Natural killer cell treated with Interleukin-12 subunit alpha and Interleukin-12 subunit beta and Interleukin-15 and Interleukin-18, amount 100 ng/mL, for 72 hours (primary cell): ENCODE results near the gene HOXB9. TPM values are rescaled to one million over a fixed set of nuclear protein-coding genes. Genes with fewer than 3 reads are reported as not detected.

ENCODE experiments used
- ATAC-seq, 2 donors: fragments of 150-1000 bp; cut with Tn5 transposase in 1 of 2; sonication (Bioruptor Pico), chemical (Tn5 transposase) in 1 of 2; 2 replicates each; pipeline ENCODE4 v1.10.0; 2021
- DNase-seq: peaks from one replicate; pipeline ENCODE4 v3.0.0; 2022; ENCODE audit warnings: low spot score
- H3K27ac Mint-ChIP-seq, 2 donors: 1 replicate in 1 of 2; 2 replicates in 1 of 2; pipeline ENCODE4 v1.8.0; 2022; ENCODE audit warnings: mixed read lengths in 2 of 2, mild to moderate bottlenecking in 1 of 2, moderate library complexity in 1 of 2
- H3K27me3 Mint-ChIP-seq, 2 donors: 1 replicate in 1 of 2; 2 replicates in 1 of 2; pipeline ENCODE4 v1.8.0; 2022; ENCODE audit warnings: mixed read lengths in 2 of 2
- H3K36me3 Mint-ChIP-seq: one replicate; pipeline ENCODE4 v1.8.0; 2022; ENCODE audit warnings: mixed read lengths
- H3K4me1 Mint-ChIP-seq, 2 donors: 1 replicate in 1 of 2; 2 replicates in 1 of 2; pipeline ENCODE4 v1.8.0; 2022; ENCODE audit warnings: low read depth in 2 of 2, mixed read lengths in 2 of 2, mild to moderate bottlenecking in 1 of 2
- H3K4me3 Mint-ChIP-seq: one replicate; pipeline ENCODE4 v1.8.0; 2022; ENCODE audit warnings: mixed read lengths
- H3K9me3 Mint-ChIP-seq: 2 replicates; pipeline ENCODE4 v1.8.0; 2022; ENCODE audit warnings: mixed read lengths
- total RNA-seq, 2 donors: library from RNA; stranded (reverse); gene quantifications; one replicate each; pipeline ENCODE4 v1.2.3, GENCODE V29; 2022

The HOXB9 gene
- total RNA-seq, 2 donors from 2014 or later = 0.78 to 2.7 TPM

DNA sequence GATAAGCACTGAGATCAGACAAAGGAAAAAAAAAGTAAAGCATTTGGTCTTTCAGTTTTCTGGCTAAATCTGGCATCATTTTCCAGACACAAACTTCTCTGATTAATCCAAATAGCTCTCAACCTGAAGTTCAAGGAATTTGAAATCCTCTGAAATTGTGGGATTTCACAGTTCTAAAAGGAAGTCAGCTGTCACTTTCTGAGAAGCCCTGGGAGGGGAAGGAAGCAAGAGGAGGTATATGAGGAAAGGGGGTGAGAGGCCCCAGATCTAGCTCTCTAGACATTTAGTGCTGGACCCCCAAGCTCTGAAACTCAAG lies 17.5 kb upstream of the HOXB9 start:
- DNase-seq = no peak

DNA sequence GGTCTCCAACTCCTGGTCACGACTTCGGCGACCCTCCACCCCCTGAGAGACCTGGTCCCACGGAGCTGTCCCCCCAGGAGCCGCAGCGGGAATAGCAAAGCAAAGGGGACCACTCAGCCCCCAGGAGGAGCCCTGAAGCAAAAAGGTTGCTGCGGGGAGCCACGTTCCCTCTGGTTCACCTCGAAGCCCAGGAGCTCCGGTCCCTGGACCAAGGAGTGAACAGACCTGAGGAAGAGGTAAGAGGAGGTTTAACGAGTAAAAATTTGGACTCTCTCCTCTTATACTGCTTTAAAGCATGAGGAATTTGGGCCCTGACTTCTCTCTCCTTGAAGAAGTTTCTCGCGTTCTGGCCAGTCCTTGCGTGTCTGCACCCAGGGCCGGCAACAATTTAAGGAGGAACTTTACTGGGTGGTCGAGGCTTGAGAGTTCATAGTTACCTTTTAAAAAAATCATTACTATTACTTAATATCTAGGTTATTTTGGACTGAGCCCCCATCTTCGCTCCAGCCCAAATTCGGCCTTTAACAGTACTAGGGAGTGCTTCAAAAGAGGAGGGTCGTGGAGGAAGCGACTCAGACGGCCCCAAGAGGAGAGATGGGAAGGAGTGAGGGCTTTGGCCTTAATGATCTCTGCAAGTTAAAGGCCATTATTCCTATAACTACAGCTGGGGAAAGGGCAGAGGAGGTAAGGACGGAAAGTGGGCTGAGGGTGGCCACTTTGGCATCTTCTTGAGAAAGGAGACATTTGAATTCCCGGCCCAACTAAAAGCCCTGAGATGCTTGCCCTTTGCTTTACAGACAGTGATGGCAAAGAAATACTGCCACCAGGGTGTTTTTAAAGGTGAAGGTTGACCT lies 16.9 kb upstream of the HOXB9 start:
- Mint-ChIP-seq H3K36me3 (no peaks in the 10 kb centered on the region), H3K4me3 (no peak overlapping the region), H3K27me3 (peaks cover 42 to 58% of the 10 kb centered on the region in 2 donors), H3K9me3 (no peaks in the 10 kb centered on the region), H3K27ac (no peak overlapping the region), H3K4me1 (peaks cover 16 to 25% of the 10 kb centered on the region in 2 donors)
- ATAC-seq (no peak), DNase-seq (no peak)

More for the DNA sequence above, 17.5 kb upstream of the HOXB9 start:
- Mint-ChIP-seq H3K4me1 (peaks cover 19 to 26% of the 10 kb centered on the region in 2 donors), H3K27ac (no peak overlapping the region), H3K27me3 (peaks cover 37 to 55% of the 10 kb centered on the region in 2 donors), H3K36me3 (no peaks in the 10 kb centered on the region), H3K9me3 (no peaks in the 10 kb centered on the region), H3K4me3 (no peak overlapping the region)
- no peak for ATAC-seq

DNA sequence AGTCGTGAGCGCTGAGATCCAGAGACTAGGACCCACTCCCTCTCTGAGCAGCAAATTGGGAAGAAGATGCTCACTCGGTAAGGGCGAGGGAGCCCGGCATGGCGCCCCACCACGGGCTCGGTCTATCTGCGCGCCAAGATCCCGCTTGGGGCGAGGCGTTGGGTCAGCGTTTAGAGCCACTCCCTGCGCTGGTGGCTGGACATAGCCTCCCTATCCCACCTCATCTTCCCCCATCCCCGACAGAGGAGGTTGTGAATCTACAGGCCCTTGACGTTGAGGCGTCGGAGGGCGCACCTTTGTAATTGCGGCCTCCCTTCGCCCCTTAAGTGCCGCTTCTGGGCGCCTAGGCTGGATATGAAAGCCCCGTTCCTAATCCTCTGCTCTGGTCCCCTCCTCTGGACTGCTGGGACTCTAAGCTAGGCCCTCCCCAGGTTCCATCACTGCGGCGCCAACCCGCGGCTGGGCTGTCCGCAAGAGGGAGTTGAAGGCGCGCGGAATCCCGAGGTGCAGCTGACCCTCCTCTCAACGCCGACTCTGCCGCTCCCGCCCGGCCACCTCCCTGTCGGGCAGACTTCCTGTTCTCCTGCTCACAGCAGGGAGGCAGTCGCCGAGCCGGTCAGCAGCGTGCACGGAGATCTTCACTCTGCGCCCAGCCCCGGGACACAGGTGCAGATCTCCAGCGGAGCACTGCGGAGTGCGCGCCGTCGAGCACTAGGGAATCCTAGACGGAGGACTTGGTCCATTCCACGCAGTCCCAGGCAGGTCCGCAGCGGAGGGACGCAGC lies 16.1 kb upstream of the HOXB9 start:
- Mint-ChIP-seq H3K36me3 (no peaks in the 10 kb centered on the region), H3K27me3 (peaks cover 48 to 61% of the 10 kb centered on the region in 2 donors), H3K4me1 (peaks cover 10 to 19% of the 10 kb centered on the region in 2 donors), H3K4me3 (no peak overlapping the region), H3K9me3 (no peaks in the 10 kb centered on the region), H3K27ac (no peak overlapping the region)
- no peak for ATAC-seq
- no peak for DNase-seq

DNA sequence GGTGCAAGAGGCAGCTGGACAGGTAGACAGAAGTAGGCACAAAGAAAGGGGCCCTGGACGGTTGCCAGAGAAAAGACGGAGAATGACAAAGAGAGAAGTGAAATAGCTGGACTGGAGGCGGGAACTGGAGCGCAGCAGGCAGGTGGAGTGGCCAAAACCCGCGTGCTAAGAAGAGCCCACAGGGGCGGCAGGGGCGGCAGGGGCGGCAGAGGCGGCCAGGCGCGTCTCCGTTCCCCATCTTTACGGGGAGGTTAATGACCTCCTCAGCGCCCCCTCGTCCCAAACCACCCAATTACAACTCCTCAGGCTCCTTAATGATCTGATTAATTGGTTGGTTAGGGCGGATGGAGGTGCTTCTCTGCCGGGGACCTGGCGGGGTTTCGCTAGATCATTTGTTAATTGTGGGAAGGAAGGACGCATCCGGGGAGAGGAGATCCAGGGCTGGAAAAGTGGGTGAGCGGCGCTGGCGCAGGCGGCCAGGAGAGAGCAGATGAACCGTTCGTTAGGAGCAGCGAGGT lies 15.4 kb upstream of the HOXB9 start:
- H3K4me3 Mint-ChIP-seq = no peak overlapping the region
- peaks cover 55 to 64% of the 10 kb centered on the region in 2 donors for H3K27me3 Mint-ChIP-seq
- ATAC-seq (no peak), DNase-seq (no peak)
- no peaks in the 10 kb centered on the region for H3K9me3 Mint-ChIP-seq
- H3K27ac Mint-ChIP-seq = no peak overlapping the region
- no peaks in the 10 kb centered on the region for H3K36me3 Mint-ChIP-seq
- peaks cover 9 to 14% of the 10 kb centered on the region in 2 donors for H3K4me1 Mint-ChIP-seq

GRCh38 chr17:48640858-48641180 lies 14.7 kb upstream of the HOXB9 start:
- Mint-ChIP-seq H3K9me3 (no peaks in the 10 kb centered on the region), H3K4me3 (no peak overlapping the region), H3K4me1 (peaks cover 10% of the 10 kb centered on the region in 2 donors), H3K27me3 (peaks cover 57 to 62% of the 10 kb centered on the region in 2 donors), H3K27ac (no peak overlapping the region), H3K36me3 (no peaks in the 10 kb centered on the region)
- DNase-seq = no peak
- ATAC-seq = no peak

DNA sequence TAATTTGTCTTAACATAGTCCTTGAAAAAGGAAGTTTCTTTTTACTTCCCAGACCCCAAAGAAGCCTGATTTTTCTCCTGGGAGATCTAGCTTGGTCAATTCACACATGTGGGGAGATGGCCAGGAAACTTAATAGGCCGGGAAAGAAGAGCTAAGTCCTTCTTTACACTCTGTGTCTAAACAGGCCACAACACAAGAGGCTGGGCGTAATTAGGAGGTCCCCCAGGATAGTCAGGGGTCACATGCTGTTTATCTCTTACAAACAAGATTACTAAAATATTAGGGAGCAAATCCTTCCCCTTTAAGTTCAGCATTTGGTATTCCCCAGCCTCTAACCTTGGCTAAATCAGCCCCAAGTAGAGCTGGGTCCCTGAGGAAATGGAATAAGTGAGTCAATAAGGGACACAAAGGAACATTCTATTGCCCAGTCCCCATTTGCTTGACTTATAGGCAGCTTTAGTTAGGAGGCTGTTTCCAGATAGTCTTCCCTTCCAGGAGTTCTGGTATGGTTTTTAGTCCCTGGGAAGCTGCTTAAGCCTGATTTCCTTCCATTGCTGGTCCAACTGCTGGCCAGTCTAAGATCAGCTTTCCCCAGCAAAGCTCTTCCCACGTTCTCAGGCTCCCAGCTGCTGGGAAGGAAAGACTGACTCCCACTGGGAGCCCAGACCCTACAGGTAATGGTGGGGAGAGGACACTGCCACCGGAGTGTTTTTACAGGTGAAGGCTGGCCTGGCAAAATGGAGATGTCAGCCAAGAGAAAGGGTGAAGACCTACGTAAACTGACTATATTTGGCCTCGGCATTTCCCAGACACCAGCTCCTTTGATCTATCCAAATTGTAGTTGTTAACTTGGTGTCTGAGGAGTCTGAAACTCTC lies 14.1 kb upstream of the HOXB9 start:
- H3K4me3 Mint-ChIP-seq = no peak overlapping the region
- peaks cover 57 to 58% of the 10 kb centered on the region in 2 donors for H3K27me3 Mint-ChIP-seq
- DNase-seq = no peak
- H3K36me3 Mint-ChIP-seq = no peaks in the 10 kb centered on the region
- no peak overlapping the region for H3K27ac Mint-ChIP-seq
- ATAC-seq = no peak
- no peaks in the 10 kb centered on the region for H3K9me3 Mint-ChIP-seq
- peaks cover 9 to 10% of the 10 kb centered on the region in 2 donors for H3K4me1 Mint-ChIP-seq

DNA sequence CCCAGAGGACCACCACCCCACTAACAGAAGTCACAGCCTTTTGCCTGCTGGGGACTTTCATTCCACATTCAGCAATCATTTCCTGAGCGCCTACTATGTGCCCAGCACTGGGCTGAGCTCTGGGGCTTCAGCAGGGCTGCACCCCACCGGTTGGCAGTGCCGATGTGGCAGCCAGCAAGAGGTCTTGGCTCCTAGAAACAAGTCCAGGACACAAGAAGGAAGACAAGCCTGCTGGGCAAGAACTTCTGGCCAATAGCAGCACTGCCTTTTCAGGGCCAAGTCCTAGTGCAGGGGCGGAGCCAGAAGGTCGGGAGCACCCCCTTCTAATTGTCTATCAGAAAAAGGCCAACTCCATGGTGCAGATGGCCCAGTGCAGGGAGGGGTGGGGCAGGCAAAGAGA lies 13.0 kb upstream of the HOXB9 start:
- Mint-ChIP-seq H3K9me3 (no peaks in the 10 kb centered on the region), H3K27ac (no peak overlapping the region), H3K36me3 (no peaks in the 10 kb centered on the region), H3K27me3 (peaks cover 48 to 54% of the 10 kb centered on the region in 2 donors), H3K4me1 (peaks cover 9 to 10% of the 10 kb centered on the region in 2 donors), H3K4me3 (no peak overlapping the region)
- no peak for ATAC-seq
- no peak for DNase-seq

GRCh38 chr17:48637323-48638260 lies 11.4 kb upstream of the HOXB9 start:
- Mint-ChIP-seq H3K36me3 (no peaks in the 10 kb centered on the region), H3K9me3 (no peaks in the 10 kb centered on the region), H3K27ac (peak overlapping the region in 1 of 2 donors; percentile 21), H3K4me1 (peaks cover 14% of the 10 kb centered on the region in 2 donors), H3K27me3 (peaks cover 43 to 52% of the 10 kb centered on the region in 2 donors), H3K4me3 (no peak overlapping the region)
- peak; percentile 44 for DNase-seq
- ATAC-seq = no peak

DNA sequence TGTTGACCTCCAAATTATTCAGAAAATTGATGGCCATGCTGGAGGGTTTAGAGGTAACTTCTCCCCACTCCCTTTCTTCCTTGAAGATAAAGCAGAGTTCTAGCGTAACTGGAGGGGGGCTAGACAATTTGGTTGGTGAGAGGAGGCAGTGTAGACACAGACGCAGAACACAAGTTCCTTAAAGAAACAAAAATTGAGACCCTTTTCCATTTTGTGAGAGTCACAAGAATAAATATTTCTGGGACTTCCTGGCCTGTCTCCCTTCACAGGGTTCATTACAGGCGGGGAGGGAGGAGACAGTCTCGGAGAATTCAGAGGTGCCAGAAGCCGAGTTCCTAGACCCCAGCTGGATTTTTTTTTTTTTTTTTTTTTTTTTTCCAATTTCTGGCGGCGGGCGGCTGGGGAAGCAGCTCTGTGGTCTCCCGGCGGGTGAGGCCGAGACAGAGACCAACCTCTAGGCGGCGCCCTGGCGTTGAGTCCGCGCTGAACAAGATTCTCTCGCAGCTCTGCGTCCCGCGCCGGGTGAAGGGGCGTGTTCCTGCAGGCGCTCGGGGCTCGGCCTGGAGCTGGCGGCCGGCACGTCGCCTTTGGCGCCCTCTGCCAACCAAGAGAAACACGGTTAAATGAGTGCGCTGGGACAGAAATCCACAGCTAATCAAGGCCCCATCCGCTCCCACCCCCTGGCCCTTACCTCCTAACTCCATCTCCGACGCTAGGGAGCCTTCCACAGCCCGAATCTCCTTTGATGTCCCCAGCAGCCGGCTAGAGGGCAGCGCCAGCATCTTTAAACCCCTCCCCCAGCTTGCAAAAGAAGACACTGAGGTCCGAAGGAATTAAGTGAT lies 10.2 kb upstream of the HOXB9 start:
- Mint-ChIP-seq H3K4me1 (peaks cover 11 to 12% of the 10 kb centered on the region in 2 donors), H3K36me3 (no peaks in the 10 kb centered on the region), H3K4me3 (peak overlapping the region; percentile 30), H3K27ac (peak overlapping the region in 1 of 2 donors; percentile 21), H3K27me3 (peaks cover 40 to 50% of the 10 kb centered on the region in 2 donors), H3K9me3 (no peaks in the 10 kb centered on the region)
- ATAC-seq (peak; percentile 80 to 86), DNase-seq (peak; percentile 79)

- Mint-ChIP-seq H3K4me3 (peak overlapping the region; percentile 60), H3K36me3 (no peaks in the 10 kb centered on the region), H3K27ac (no peak overlapping the region), H3K27me3 (peaks cover 46 to 50% of the 10 kb centered on the region in 2 donors), H3K9me3 (no peaks in the 10 kb centered on the region), H3K4me1 (peaks cover 8 to 10% of the 10 kb centered on the region in 2 donors)
- no peak for DNase-seq
- ATAC-seq = no peak
Observed at GRCh38 chr17:48634493-48635208, 8.5 kb upstream of the HOXB9 start.

GRCh38 chr17:48633266-48633677 lies 7.1 kb upstream of the HOXB9 start:
- Mint-ChIP-seq H3K36me3 (no peaks in the 10 kb centered on the region), H3K27me3 (peaks cover 56 to 59% of the 10 kb centered on the region in 2 donors), H3K27ac (no peak overlapping the region), H3K4me1 (peaks cover 8 to 11% of the 10 kb centered on the region in 2 donors), H3K4me3 (peak overlapping the region; percentile 76), H3K9me3 (no peaks in the 10 kb centered on the region)
- ATAC-seq (no peak), DNase-seq (peak; percentile 54)
